Measurements from ENCODE around the gene DLEC1.

DLEC1 gene

DNA sequence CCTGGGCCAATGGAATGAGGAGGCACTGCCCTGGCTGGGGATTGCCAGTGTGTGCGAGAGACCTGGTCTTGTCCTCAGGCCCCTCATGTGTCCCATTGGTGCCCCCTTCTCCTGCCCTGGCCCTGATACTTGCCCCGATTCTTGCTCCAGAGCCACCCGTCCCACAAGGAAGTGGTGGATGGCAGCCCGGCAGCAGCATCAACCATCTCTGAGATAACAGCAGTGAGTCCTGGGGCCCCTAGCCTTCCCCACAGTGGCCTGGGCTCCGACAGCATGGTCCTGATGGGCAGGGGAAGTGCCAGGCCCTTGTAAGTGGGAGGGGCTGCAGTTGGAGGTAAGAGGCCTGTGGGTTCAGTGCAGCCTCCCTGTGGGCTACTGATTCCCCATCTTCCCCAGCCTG lies 33.0 kb upstream of the DLEC1 start:
- DNase-seq (ENCODE audit: insufficient read length, low spot score), result no peak
- TF ChIP-seq POLR2AphosphoS5 (IDR thresholded peaks at IDR 0.05; ENCODE audit: low read depth, low read length) (no peak), PAX5 (IDR thresholded peaks at IDR 0.05; ENCODE audit: insufficient read depth, low read length, severe bottlenecking) (no peak), SPI1 (IDR thresholded peaks at IDR 0.05; ENCODE audit: low read depth, low read length) (no peak), POU2F2 (IDR thresholded peaks at IDR 0.05; ENCODE audit: low read depth, low read length) (no peak), TAF1 (IDR thresholded peaks at IDR 0.05; ENCODE audit: low read depth, low read length) (no peak), POLR2A (IDR thresholded peaks at IDR 0.05; ENCODE audit: low read depth, low read length) (no peak)
- FAIRE-seq, result no peak

DNA sequence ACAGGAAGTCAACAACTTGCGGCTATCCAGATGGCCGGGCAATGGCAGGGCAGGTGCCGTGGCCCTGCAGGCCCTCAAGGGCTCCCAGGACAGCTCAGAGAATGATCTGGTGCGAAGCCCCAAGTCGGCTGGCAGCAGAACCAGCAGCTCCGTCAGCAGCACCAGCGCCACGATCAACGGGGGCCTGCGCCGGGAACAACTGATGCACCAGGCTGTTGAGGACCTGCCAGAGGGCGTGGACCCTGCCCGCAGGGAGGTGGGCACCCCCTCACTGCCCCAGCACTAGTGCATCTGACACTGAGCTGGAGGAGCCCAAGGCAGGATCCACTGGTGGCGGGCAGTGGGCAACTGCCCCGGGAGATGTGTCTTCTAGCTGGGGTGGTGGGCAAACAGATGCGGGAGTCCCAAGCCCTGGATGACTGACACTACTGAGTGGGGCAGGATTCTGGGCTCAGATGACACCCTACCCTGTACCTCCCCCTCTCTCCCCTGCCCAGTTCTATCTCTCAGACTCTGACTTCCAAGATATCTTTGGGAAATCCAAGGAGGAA lies 32.5 kb upstream of the DLEC1 start:
- no peak for DNase-seq (ENCODE audit: insufficient read length, low spot score)
- no peak for TF ChIP-seq SPI1 (IDR thresholded peaks at IDR 0.05; ENCODE audit: low read depth, low read length)
- FAIRE-seq, result no peak

DNA sequence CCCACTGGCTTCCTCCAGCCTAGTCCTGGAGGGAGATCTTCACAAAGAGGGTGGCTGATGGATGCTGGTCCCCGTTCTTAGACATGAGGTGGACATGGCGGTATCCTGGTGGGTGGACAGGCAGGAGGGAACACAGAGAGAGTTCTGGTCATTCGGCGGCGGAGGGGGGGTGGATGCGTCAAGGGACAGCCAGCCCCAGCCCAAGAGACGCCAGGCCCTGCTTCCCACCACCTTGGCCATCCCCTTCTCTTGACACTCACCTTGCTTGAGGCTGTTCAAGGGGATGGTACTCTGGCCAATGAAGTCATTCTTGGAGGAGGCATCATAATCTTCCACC lies 31.3 kb upstream of the DLEC1 start:
- FAIRE-seq, result no peak
- TF ChIP-seq PAX5 (IDR thresholded peaks at IDR 0.05; ENCODE audit: insufficient read depth, low read length, severe bottlenecking) (no peak), POLR2AphosphoS5 (IDR thresholded peaks at IDR 0.05; ENCODE audit: low read depth, low read length) (no peak), TAF1 (IDR thresholded peaks at IDR 0.05; ENCODE audit: low read depth, low read length) (no peak), SPI1 (IDR thresholded peaks at IDR 0.05; ENCODE audit: low read depth, low read length) (no peak)

DNA sequence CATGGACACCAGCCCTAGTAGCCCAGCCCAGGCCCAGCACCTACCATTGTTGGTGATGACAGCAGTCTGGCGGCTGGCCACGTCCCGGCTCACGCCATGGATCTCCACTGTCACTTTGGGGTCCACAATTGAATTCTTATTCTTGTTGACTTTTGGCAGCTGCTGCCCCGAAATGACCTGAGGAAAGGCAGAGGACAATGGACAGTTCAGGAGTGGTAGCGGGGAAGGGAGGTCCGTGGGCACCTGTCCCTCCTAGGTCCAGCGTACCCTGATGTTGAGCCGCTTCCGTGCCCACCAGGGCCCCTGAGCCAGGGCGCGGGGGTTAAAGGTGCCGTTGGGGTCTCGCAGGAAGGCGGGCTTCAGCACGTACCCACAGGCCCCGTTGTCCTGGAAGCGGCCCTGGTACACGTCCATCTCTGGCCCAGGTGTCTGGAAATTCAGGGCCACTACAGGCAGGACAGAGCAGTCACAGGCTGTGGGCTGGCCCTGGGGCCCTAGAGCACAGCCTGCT lies 30.8 kb upstream of the DLEC1 start:
- DNase-seq (ENCODE audit: insufficient read length, low spot score) (no peak), FAIRE-seq (no peak)
- no peak for TF ChIP-seq TAF1 (IDR thresholded peaks at IDR 0.05; ENCODE audit: low read depth, low read length)
- TF ChIP-seq POU2F2 (IDR thresholded peaks at IDR 0.05; ENCODE audit: low read depth, low read length), result no peak
- TF ChIP-seq POLR2A (IDR thresholded peaks at IDR 0.05; ENCODE audit: low read depth, low read length), result no peak
- TF ChIP-seq PAX5 (IDR thresholded peaks at IDR 0.05; ENCODE audit: insufficient read depth, low read length, severe bottlenecking), result no peak
- no peak for TF ChIP-seq SPI1 (IDR thresholded peaks at IDR 0.05; ENCODE audit: low read depth, low read length)
- TF ChIP-seq POLR2AphosphoS5 (IDR thresholded peaks at IDR 0.05; ENCODE audit: low read depth, low read length), result no peak

More for the DNA sequence above, 31.3 kb upstream of the DLEC1 start:
- no peak for DNase-seq (ENCODE audit: insufficient read length, low spot score)

DNA sequence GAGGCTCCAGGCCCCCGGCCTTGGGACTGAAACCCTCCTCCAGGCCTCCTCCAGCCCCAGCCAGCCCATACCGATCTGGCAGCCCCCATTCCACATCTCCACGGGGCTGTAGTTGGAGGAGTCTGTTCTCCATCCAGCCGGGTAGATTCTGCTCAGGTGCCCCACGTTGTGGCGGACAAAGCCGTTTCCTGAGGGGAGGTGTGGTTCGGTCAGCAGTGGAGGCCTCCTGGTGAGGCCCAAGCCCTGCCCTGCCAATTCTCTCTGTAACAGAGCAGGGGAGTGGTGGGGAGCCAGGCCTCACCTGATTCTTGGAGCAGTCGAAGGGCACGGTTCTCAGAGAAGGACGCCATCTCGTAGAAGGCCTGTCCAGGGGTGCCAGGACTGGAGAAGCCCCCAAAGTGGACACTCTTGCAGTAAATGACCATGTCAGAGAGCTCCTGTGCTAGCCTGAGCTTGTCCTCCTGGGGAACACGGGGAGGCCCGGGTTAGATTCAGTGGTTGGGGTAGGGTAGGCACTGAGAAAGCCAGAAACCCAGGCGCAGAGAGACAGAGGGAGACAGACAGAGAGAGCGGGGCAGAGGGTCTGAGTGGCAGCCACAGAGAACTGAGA lies 29.9 kb upstream of the DLEC1 start:
- no peak for DNase-seq (ENCODE audit: insufficient read length, low spot score)
- TF ChIP-seq PAX5 (IDR thresholded peaks at IDR 0.05; ENCODE audit: insufficient read depth, low read length, severe bottlenecking), result no peak
- TF ChIP-seq POLR2AphosphoS5 (IDR thresholded peaks at IDR 0.05; ENCODE audit: low read depth, low read length), result no peak
- TF ChIP-seq TAF1 (IDR thresholded peaks at IDR 0.05; ENCODE audit: low read depth, low read length), result no peak
- no peak for TF ChIP-seq POLR2A (IDR thresholded peaks at IDR 0.05; ENCODE audit: low read depth, low read length)
- no peak for TF ChIP-seq POU2F2 (IDR thresholded peaks at IDR 0.05; ENCODE audit: low read depth, low read length)
- TF ChIP-seq SPI1 (IDR thresholded peaks at IDR 0.05; ENCODE audit: low read depth, low read length), result no peak
- no peak for FAIRE-seq

DNA sequence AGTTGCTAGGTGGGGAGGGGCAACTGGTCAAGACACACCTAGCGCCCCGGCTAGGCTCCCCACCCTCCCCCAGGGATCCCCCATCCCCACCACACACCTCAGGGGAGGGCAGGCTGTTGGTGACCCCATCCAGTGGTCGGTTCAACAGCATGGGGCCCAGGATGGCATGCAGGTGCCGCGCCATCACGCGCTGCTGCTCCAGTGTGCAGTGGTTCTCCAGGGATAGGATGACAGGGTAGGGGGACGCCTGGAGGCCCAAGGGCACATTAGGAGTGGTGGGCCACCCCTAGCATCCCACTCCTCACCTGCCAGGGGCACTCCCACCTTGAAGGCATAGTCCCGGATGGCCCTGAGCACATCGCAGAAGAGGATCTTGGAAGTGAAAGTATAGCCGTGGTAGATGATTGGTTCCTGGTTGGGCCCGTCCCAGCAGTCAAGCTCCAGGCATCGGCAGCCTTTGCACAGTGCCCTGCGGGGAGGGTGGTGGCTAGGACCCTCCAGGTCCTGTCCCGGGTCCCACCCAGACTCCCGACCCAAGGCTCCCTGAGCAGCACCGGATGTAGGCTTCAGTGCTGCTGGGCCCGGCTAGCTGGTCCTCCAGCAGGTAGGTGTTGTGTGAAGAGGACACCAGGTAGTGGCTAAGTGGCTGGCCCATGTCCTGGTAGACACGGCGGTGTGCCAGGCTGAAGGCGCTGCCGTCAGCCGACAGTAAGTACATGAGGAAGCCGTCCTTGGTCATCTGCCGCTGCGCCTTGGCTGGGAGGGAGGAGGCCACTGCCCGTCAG lies 29.0 kb upstream of the DLEC1 start:
- DNase-seq (ENCODE audit: insufficient read length, low spot score) (no peak), FAIRE-seq (no peak)
- TF ChIP-seq TAF1 (IDR thresholded peaks at IDR 0.05; ENCODE audit: low read depth, low read length) (no peak), POU2F2 (IDR thresholded peaks at IDR 0.05; ENCODE audit: low read depth, low read length) (no peak), POLR2AphosphoS5 (IDR thresholded peaks at IDR 0.05; ENCODE audit: low read depth, low read length) (no peak), SPI1 (IDR thresholded peaks at IDR 0.05; ENCODE audit: low read depth, low read length) (no peak), POLR2A (IDR thresholded peaks at IDR 0.05; ENCODE audit: low read depth, low read length) (no peak), PAX5 (IDR thresholded peaks at IDR 0.05; ENCODE audit: insufficient read depth, low read length, severe bottlenecking) (no peak)

DNA sequence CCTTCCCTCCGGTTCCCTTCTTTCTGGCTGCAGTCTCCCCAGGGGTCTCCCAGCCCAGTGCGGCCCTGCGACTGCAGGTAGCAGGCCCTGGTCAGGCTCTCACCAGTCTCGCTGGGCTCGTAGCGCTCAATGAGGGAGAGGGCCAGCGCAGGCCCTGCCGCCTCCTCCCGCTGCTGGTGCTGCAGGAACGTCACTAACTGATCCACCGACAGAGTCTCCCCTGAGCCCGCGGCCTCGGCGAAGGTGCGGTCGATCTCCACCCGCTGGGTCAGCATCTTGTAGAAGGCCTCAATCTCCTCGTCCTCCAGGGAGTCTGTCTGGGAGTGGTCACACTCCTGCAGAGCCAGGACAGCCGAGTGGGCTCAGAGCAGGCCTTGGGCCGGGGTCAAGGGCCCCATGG lies 27.9 kb upstream of the DLEC1 start:
- TF ChIP-seq POLR2A (IDR thresholded peaks at IDR 0.05; ENCODE audit: low read depth, low read length), result no peak
- no peak for TF ChIP-seq POLR2AphosphoS5 (IDR thresholded peaks at IDR 0.05; ENCODE audit: low read depth, low read length)
- no peak for TF ChIP-seq SPI1 (IDR thresholded peaks at IDR 0.05; ENCODE audit: low read depth, low read length)
- TF ChIP-seq PAX5 (IDR thresholded peaks at IDR 0.05; ENCODE audit: insufficient read depth, low read length, severe bottlenecking), result no peak
- no peak for TF ChIP-seq TAF1 (IDR thresholded peaks at IDR 0.05; ENCODE audit: low read depth, low read length)
- TF ChIP-seq POU2F2 (IDR thresholded peaks at IDR 0.05; ENCODE audit: low read depth, low read length), result no peak
- FAIRE-seq (no peak), DNase-seq (ENCODE audit: insufficient read length, low spot score) (no peak)

DNA sequence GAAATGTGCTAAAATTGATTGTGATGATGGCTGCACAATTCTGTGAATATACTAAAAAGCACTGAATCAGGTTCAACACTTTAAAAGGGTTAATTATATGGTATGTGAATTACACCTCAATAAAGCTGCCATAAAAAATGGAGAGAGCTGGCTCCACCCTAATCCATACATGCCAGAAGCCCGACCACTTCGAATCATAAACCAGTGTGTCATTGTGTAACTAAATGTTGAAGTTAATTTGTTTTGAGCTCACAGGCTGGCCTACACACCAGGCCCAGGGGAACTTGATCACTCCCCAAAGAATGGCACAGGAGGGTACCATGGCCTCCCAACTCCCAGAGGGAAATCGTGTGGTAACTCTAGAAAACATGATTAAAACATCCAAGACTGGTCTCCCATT lies 23.5 kb upstream of the DLEC1 start:
- DNase-seq (ENCODE audit: insufficient read length, low spot score) (no peak), FAIRE-seq (no peak)
- TF ChIP-seq PAX5 (IDR thresholded peaks at IDR 0.05; ENCODE audit: insufficient read depth, low read length, severe bottlenecking), result no peak
- no peak for TF ChIP-seq SPI1 (IDR thresholded peaks at IDR 0.05; ENCODE audit: low read depth, low read length)
- no peak for TF ChIP-seq POLR2AphosphoS5 (IDR thresholded peaks at IDR 0.05; ENCODE audit: low read depth, low read length)
- TF ChIP-seq POLR2A (IDR thresholded peaks at IDR 0.05; ENCODE audit: low read depth, low read length), result no peak
- no peak for TF ChIP-seq TAF1 (IDR thresholded peaks at IDR 0.05; ENCODE audit: low read depth, low read length)
- no peak for TF ChIP-seq POU2F2 (IDR thresholded peaks at IDR 0.05; ENCODE audit: low read depth, low read length)

DNA sequence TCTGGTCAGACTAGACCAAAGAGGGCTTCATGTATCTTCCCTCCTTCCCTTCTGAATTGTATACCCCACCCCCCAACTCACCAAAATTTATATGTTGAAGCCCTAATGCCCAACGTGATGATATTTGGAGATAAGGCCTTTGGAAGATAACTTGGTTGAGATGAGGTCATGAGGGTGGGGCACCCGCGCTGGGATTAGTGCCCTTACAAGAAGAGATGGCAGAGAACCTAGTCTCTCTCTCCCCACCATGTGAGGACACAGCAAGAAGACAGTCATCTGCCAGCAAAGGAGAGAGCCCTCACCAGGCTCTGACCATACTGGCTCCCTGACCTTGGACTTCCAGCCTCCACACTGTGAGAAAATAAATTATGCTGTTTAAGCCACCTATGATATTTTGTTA lies 23.0 kb upstream of the DLEC1 start:
- FAIRE-seq, result no peak
- TF ChIP-seq SPI1 (IDR thresholded peaks at IDR 0.05; ENCODE audit: low read depth, low read length), result no peak
- TF ChIP-seq POLR2A (IDR thresholded peaks at IDR 0.05; ENCODE audit: low read depth, low read length), result no peak
- TF ChIP-seq POLR2AphosphoS5 (IDR thresholded peaks at IDR 0.05; ENCODE audit: low read depth, low read length), result no peak
- TF ChIP-seq TAF1 (IDR thresholded peaks at IDR 0.05; ENCODE audit: low read depth, low read length), result no peak
- no peak for TF ChIP-seq POU2F2 (IDR thresholded peaks at IDR 0.05; ENCODE audit: low read depth, low read length)
- TF ChIP-seq PAX5 (IDR thresholded peaks at IDR 0.05; ENCODE audit: insufficient read depth, low read length, severe bottlenecking), result no peak
- no peak for DNase-seq (ENCODE audit: insufficient read length, low spot score)
